WTC11 (cell line): Measurements from ENCODE around the gene SUPT20H.

Experiments used
- ATF3 ChIP-seq: sonication (generic); formaldehyde crosslinking; conservative IDR thresholded peaks from 2 replicates; pipeline ENCODE4 v1.8.1; 2022; ENCODE audit warnings: mild to moderate bottlenecking, missing genetic modification reagents
- CREB1 ChIP-seq: sonication (generic); formaldehyde crosslinking; IDR thresholded peaks from 2 replicates; pipeline ENCODE4 v1.8.0; 2023; ENCODE audit warnings: mild to moderate bottlenecking, missing genetic modification reagents
- CTCF ChIP-seq: fragments of 200-600 bp; IDR thresholded peaks from 2 replicates; pipeline ENCODE4 v1.8.0; 2022; ENCODE audit warnings: antibody characterized with exemption
- E2F5 ChIP-seq: sonication (generic); formaldehyde crosslinking; IDR thresholded peaks from 2 replicates; pipeline ENCODE4 v1.8.1; 2022; ENCODE audit warnings: mild to moderate bottlenecking, moderate library complexity, missing genetic modification reagents
- MAX ChIP-seq: sonication (generic); formaldehyde crosslinking; IDR thresholded peaks from 2 replicates; pipeline ENCODE4 v1.8.0; 2022; ENCODE audit warnings: mild to moderate bottlenecking, missing genetic modification reagents
- NFE2L1 ChIP-seq: sonication (generic); formaldehyde crosslinking; IDR thresholded peaks from 2 replicates; pipeline ENCODE4 v1.8.1; 2023; ENCODE audit warnings: missing genetic modification reagents
- NR1H2 ChIP-seq: sonication (generic); formaldehyde crosslinking; IDR thresholded peaks from 2 replicates; pipeline ENCODE4 v1.9.0; 2021; ENCODE audit warnings: mild to moderate bottlenecking, moderate library complexity, missing genetic modification reagents
- STAT6 ChIP-seq: sonication (generic); formaldehyde crosslinking; conservative IDR thresholded peaks from 2 replicates; pipeline ENCODE4 v1.8.1; 2023; ENCODE audit warnings: mild to moderate bottlenecking, low read depth, missing genetic modification reagents, moderate library complexity
- USF2 ChIP-seq: sonication (generic); formaldehyde crosslinking; IDR thresholded peaks from 2 replicates; pipeline ENCODE4 v1.8.1; 2023; ENCODE audit warnings: mild to moderate bottlenecking, missing genetic modification reagents, moderate library complexity
- ZNF512 ChIP-seq: sonication (generic); formaldehyde crosslinking; IDR thresholded peaks from 2 replicates; pipeline ENCODE4 v1.8.1; 2022; ENCODE audit warnings: missing genetic modification reagents, borderline replicate concordance

- TF ChIP-seq CTCF (no peak), USF2 (no peak), MAX (CRISPR knock-in tag) (no peak), STAT6 (no peak), NFE2L1 (no peak), ATF3 (CRISPR knock-in tag) (no peak), ZNF512 (no peak), CREB1 (CRISPR knock-in tag) (no peak), E2F5 (CRISPR knock-in tag) (no peak), NR1H2 (CRISPR knock-in tag) (no peak)
Observed at GRCh38 chr13:37069597-37070103, 10.2 kb upstream of the SUPT20H start.
